K562 (cell line): ENCODE data around the gene USP49. TPM values are rescaled to one million over a fixed set of nuclear protein-coding genes. Genes with fewer than 3 reads are reported as not detected.
A peak's percentile ranks its signal among the peaks of the same experiment; 100 is the strongest.

Experiments used
- BRCA1 ChIP-seq, 2 experiments: fragments of 450-650 bp in 1 of 2; sonication (generic) in 1 of 2; formaldehyde crosslinking in 1 of 2; IDR thresholded peaks; 2 replicates each; pipeline versions ENCODE4 v1.5.0 to v1.6.1; 2017 to 2020; ENCODE audit warnings: mild to moderate bottlenecking in 1 of 2, missing genetic modification reagents in 1 of 2
- DIDO1 ChIP-seq: fragments of 450-650 bp; IDR thresholded peaks from 2 replicates; pipeline ENCODE4 v1.6.1; 2016; ENCODE audit warnings: low read depth, missing biosample characterization, missing genetic modification characterization
- ESRRA ChIP-seq: fragments of 450-650 bp; IDR thresholded peaks from 2 replicates; pipeline ENCODE4 v1.6.1; 2014; ENCODE audit warnings: low read depth, mild to moderate bottlenecking, moderate library complexity, borderline replicate concordance
- GTF2A2 ChIP-seq: IDR thresholded peaks from 2 replicates; pipeline ENCODE4 v1.6.1; 2016; ENCODE audit warnings: mild to moderate bottlenecking, missing genetic modification characterization, missing compliant biosample characterization
- PHF21A ChIP-seq: fragments of 450-650 bp; IDR thresholded peaks from 2 replicates; pipeline ENCODE4 v1.6.1; 2017; ENCODE audit warnings: low read depth, borderline replicate concordance
- PYGO2 ChIP-seq: fragments of 450-650 bp; IDR thresholded peaks from 2 replicates; pipeline ENCODE4 v1.6.1; 2016; ENCODE audit warnings: mild to moderate bottlenecking, missing genetic modification characterization, moderate library complexity, missing compliant biosample characterization
- RAD51 ChIP-seq: fragments of 450-650 bp; IDR thresholded peaks from 2 replicates; pipeline ENCODE4 v1.7.1; 2016; ENCODE audit warnings: low read depth, mild to moderate bottlenecking, borderline replicate concordance
- RBFOX2 ChIP-seq: fragments of 200-400 bp; formaldehyde crosslinking; IDR thresholded peaks from 2 replicates; pipeline ENCODE4 v1.6.1; 2017; ENCODE audit warnings: low read depth, mild to moderate bottlenecking, low read length, moderate library complexity
- SMAD3 ChIP-seq: fragments of 450-650 bp; formaldehyde crosslinking; conservative IDR thresholded peaks from 2 replicates; pipeline ENCODE4 v1.4.0; 2020; ENCODE audit warnings: mild to moderate bottlenecking
- SMARCB1 ChIP-seq: IDR thresholded peaks from 2 replicates; pipeline ENCODE4 v1.6.1; 2011; ENCODE audit warnings: improper control_type of control experiment, low read depth; ENCODE audit not compliant: insufficient read length
- XRCC5 ChIP-seq: fragments of 200-400 bp; formaldehyde crosslinking; IDR thresholded peaks from 2 replicates; pipeline ENCODE4 v1.6.1; 2017; ENCODE audit warnings: low read depth, mild to moderate bottlenecking, low read length
- ZKSCAN1 ChIP-seq: fragments of 150-350 bp; IDR thresholded peaks from 2 replicates; pipeline ENCODE4 v1.6.1; 2016; ENCODE audit warnings: low read depth, low read length
- ZNF12 ChIP-seq: sonication (generic); formaldehyde crosslinking; IDR thresholded peaks from 2 replicates; pipeline ENCODE4 v1.4.0; 2020; ENCODE audit warnings: mild to moderate bottlenecking, missing genetic modification reagents
- ZNF174 ChIP-seq: fragments of 250-450 bp; sonication (Bioruptor Pico); IDR thresholded peaks from 2 replicates; pipeline ENCODE4 v1.4.0; 2020; ENCODE audit warnings: mild to moderate bottlenecking
- ZNF253 ChIP-seq: fragments of 250-450 bp; sonication (Bioruptor Pico); conservative IDR thresholded peaks from 2 replicates; pipeline ENCODE4 v1.6.1; 2021; ENCODE audit warnings: mild to moderate bottlenecking
- ZNF75A ChIP-seq: fragments of 450-650 bp; formaldehyde crosslinking; IDR thresholded peaks from 2 replicates; pipeline ENCODE4 v1.4.0; 2020; ENCODE audit warnings: mild to moderate bottlenecking
- polyA plus RNA-seq, 8 experiments: library from polyadenylated mRNA; depleted of rRNA in 4 of 8; stranded (reverse) in 5 of 8; unstranded in 3 of 8; fragments of >200 nt; fragmentation: Nextera tagmentation in 2 of 8; fragmentation: Illumina TruSeq in 1 of 8; extraction: Ambion mirVana in 2 of 8; extraction: Trizol in 1 of 8; gene quantifications; 2 replicates each; pipeline versions ENCODE4 v1.2.1 to v1.2.3, GENCODE V29; 2011 to 2014; ENCODE audit warnings: inconsistent platforms in 1 of 8, missing spikeins in 1 of 8
- total RNA-seq, 7 experiments: library from RNA; depleted of rRNA in 6 of 7; stranded (reverse); fragments of >200 nt in 6 of 7; fragmentation: Illumina TruSeq in 2 of 7; extraction: Trizol in 2 of 7; gene quantifications; 2 replicates each; pipeline versions ENCODE4 v1.2.1 to v1.2.3, GENCODE V29; 2011 to 2021; ENCODE audit warnings: low replicate concordance in 1 of 7
- TF ChIP-seq, protein P1 (sequence below): fragments of 250-450 bp; sonication (Bioruptor Pico); IDR thresholded peaks from 2 replicates; pipeline ENCODE4 v1.8.0; 2021; ENCODE audit warnings: moderate library complexity, mild to moderate bottlenecking, inconsistent platforms
- TF ChIP-seq, protein P2 (sequence below): sonication (generic); formaldehyde crosslinking; IDR thresholded peaks from 2 replicates; pipeline ENCODE4 v1.8.1; 2023; ENCODE audit warnings: mild to moderate bottlenecking, missing genetic modification reagents
- TF ChIP-seq, protein P3 (sequence below), 3 experiments: fragments of 200-800 bp in 1 of 3; fragments of 250-450 bp in 1 of 3; fragments of 450-650 bp in 1 of 3; sonication (Bioruptor Pico) in 1 of 3; sonication (Bioruptor generic) in 1 of 3; formaldehyde crosslinking in 1 of 3; IDR thresholded peaks; 2 replicates each; pipeline versions ENCODE4 v1.6.1 to v1.8.0; 2016 to 2022; ENCODE audit warnings: mild to moderate bottlenecking in 2 of 3, missing genetic modification characterization in 2 of 3, missing compliant biosample characterization in 1 of 3, moderate library complexity in 1 of 3

The USP49 gene
- total and polyA plus RNA-seq, 9 of the 15 experiments (the other 6 are each of a cell fraction or from before 2014, with no cell fraction given) = 1.0 to 9.9 (median 6.5) TPM

DNA sequence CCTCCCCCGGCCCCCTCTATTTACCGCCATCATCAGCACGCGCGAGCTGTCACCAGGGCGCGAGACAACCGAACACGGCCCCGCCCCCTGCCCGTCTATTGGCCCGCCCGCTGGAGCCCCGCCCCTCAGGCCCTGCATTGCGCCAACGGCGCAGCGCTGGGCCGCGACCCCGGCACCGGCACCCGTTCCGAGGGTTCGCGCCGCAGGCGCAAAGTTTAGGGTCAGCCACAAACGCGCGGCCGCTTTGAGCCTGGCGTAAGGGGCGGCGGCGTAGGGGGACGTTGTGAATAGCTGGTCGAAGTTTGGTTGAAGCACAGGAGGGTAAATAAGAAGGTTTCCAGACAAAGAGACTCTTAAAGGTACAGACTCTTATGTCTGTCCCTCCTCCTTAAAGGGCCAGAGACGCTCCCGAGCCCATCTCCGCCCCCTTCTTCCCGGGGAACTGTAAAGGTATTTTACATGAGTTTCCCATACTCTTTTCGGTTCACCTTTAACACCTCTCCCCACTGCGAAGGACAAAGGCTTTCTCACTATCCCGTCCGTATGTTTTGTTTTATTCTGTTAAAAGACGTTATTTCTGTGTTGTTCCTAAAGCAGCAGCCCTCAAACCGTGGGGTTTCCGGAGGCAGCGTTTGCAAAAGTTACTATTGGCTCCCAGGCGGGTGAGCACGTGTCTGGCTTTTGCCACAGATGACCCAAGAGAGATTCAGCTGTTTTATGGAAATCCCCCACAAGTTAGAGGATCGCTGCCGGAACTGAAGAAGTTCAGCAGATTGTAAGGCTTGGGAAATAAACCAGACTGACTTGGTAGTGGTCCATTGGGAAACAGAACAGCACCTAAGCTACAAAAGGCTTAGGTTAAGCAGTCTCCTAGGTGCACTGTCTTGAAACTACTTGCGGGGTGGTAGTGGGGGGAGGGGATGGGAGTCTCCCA is at the start of gene USP49 (continued):
- TF ChIP-seq, protein P1, sequence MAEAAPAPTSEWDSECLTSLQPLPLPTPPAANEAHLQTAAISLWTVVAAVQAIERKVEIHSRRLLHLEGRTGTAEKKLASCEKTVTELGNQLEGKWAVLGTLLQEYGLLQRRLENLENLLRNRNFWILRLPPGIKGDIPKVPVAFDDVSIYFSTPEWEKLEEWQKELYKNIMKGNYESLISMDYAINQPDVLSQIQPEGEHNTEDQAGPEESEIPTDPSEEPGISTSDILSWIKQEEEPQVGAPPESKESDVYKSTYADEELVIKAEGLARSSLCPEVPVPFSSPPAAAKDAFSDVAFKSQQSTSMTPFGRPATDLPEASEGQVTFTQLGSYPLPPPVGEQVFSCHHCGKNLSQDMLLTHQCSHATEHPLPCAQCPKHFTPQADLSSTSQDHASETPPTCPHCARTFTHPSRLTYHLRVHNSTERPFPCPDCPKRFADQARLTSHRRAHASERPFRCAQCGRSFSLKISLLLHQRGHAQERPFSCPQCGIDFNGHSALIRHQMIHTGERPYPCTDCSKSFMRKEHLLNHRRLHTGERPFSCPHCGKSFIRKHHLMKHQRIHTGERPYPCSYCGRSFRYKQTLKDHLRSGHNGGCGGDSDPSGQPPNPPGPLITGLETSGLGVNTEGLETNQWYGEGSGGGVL (CRISPR knock-in tag) = no peak
- TF ChIP-seq SMAD3 (CRISPR knock-in tag) (no peak), ZNF253 (CRISPR knock-in tag) (no peak), RAD51 (peak; percentile 79; the same call in 1 of the 2 replicates), BRCA1 (IDR thresholded peaks at IDR 0.05) (no peak), BRCA1 (CRISPR knock-in tag; IDR thresholded peaks at IDR 0.05) (no peak), SMARCB1 (no peak), PYGO2 (tag) (no peak), XRCC5 (no peak), ZNF75A (no peak), ESRRA (peak; percentile 52), ZNF12 (CRISPR knock-in tag) (no peak), RBFOX2 (peak; percentile 84), ZKSCAN1 (0 out of 2 replicates have a peak, but pooled peaks have one; percentile 17), ZNF174 (CRISPR knock-in tag) (no peak), DIDO1 (tag) (0 out of 2 replicates have a peak, but pooled peaks have one; percentile 39), GTF2A2 (no peak), PHF21A (no peak)
- TF ChIP-seq, protein P2, sequence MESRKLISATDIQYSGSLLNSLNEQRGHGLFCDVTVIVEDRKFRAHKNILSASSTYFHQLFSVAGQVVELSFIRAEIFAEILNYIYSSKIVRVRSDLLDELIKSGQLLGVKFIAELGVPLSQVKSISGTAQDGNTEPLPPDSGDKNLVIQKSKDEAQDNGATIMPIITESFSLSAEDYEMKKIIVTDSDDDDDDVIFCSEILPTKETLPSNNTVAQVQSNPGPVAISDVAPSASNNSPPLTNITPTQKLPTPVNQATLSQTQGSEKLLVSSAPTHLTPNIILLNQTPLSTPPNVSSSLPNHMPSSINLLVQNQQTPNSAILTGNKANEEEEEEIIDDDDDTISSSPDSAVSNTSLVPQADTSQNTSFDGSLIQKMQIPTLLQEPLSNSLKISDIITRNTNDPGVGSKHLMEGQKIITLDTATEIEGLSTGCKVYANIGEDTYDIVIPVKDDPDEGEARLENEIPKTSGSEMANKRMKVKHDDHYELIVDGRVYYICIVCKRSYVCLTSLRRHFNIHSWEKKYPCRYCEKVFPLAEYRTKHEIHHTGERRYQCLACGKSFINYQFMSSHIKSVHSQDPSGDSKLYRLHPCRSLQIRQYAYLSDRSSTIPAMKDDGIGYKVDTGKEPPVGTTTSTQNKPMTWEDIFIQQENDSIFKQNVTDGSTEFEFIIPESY (CRISPR knock-in tag) = no peak
- TF ChIP-seq, protein P3, sequence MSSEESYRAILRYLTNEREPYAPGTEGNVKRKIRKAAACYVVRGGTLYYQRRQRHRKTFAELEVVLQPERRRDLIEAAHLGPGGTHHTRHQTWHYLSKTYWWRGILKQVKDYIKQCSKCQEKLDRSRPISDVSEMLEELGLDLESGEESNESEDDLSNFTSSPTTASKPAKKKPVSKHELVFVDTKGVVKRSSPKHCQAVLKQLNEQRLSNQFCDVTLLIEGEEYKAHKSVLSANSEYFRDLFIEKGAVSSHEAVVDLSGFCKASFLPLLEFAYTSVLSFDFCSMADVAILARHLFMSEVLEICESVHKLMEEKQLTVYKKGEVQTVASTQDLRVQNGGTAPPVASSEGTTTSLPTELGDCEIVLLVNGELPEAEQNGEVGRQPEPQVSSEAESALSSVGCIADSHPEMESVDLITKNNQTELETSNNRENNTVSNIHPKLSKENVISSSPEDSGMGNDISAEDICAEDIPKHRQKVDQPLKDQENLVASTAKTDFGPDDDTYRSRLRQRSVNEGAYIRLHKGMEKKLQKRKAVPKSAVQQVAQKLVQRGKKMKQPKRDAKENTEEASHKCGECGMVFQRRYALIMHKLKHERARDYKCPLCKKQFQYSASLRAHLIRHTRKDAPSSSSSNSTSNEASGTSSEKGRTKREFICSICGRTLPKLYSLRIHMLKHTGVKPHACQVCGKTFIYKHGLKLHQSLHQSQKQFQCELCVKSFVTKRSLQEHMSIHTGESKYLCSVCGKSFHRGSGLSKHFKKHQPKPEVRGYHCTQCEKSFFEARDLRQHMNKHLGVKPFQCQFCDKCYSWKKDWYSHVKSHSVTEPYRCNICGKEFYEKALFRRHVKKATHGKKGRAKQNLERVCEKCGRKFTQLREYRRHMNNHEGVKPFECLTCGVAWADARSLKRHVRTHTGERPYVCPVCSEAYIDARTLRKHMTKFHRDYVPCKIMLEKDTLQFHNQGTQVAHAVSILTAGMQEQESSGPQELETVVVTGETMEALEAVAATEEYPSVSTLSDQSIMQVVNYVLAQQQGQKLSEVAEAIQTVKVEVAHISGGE (CRISPR knock-in tag; IDR thresholded peaks at IDR 0.05) = no peak
